Endothelial cell (in vitro differentiated cells): ENCODE data around the gene STAMBP. TPM values are rescaled to one million over a fixed set of nuclear protein-coding genes. Genes with fewer than 3 reads are reported as not detected.

Experiments used
- DNase-seq: peaks from one replicate; pipeline ENCODE4 v3.0.0; 2021; ENCODE audit warnings: low spot score
- H3K27ac Mint-ChIP-seq: one replicate; pipeline ENCODE4 v1.8.0; 2021; ENCODE audit warnings: mixed read lengths, inconsistent platforms; ENCODE audit not compliant: unreplicated experiment
- H3K27me3 Mint-ChIP-seq: one replicate; pipeline ENCODE4 v1.8.0; 2021; ENCODE audit warnings: mild to moderate bottlenecking, moderate library complexity, mixed read lengths, inconsistent platforms; ENCODE audit not compliant: unreplicated experiment
- H3K36me3 Mint-ChIP-seq: one replicate; pipeline ENCODE4 v1.8.0; 2021; ENCODE audit warnings: mild to moderate bottlenecking, low read depth, mixed read lengths, inconsistent platforms; ENCODE audit not compliant: unreplicated experiment
- H3K4me1 Mint-ChIP-seq: one replicate; pipeline ENCODE4 v1.8.0; 2021; ENCODE audit warnings: mild to moderate bottlenecking, mixed read lengths, inconsistent platforms; ENCODE audit not compliant: unreplicated experiment
- H3K4me3 Mint-ChIP-seq: one replicate; pipeline ENCODE4 v1.8.0; 2021; ENCODE audit warnings: mild to moderate bottlenecking, mixed read lengths, inconsistent platforms; ENCODE audit not compliant: unreplicated experiment
- H3K9me3 Mint-ChIP-seq: one replicate; pipeline ENCODE4 v1.8.0; 2021; ENCODE audit warnings: mixed read lengths, inconsistent platforms; ENCODE audit not compliant: unreplicated experiment
- CTCF ChIP-seq: fragments of 200-600 bp; sonication (generic); IDR thresholded peaks from one replicate; pipeline ENCODE4 v1.5.0; 2021; ENCODE audit warnings: antibody characterized with exemption; ENCODE audit not compliant: unreplicated experiment
- total RNA-seq: library from RNA; stranded (reverse); fragmentation: NEBNext Ultra II Directional; extraction: Animal tissue kit (Norgen Biotek cat#: 25700); gene quantifications from one replicate; pipeline ENCODE4 v1.2.1, GENCODE V29; 2021; ENCODE audit not compliant: unreplicated experiment

Gene STAMBP
- total RNA-seq, 1 donor from 2014 or later = 29.2 TPM

DNA sequence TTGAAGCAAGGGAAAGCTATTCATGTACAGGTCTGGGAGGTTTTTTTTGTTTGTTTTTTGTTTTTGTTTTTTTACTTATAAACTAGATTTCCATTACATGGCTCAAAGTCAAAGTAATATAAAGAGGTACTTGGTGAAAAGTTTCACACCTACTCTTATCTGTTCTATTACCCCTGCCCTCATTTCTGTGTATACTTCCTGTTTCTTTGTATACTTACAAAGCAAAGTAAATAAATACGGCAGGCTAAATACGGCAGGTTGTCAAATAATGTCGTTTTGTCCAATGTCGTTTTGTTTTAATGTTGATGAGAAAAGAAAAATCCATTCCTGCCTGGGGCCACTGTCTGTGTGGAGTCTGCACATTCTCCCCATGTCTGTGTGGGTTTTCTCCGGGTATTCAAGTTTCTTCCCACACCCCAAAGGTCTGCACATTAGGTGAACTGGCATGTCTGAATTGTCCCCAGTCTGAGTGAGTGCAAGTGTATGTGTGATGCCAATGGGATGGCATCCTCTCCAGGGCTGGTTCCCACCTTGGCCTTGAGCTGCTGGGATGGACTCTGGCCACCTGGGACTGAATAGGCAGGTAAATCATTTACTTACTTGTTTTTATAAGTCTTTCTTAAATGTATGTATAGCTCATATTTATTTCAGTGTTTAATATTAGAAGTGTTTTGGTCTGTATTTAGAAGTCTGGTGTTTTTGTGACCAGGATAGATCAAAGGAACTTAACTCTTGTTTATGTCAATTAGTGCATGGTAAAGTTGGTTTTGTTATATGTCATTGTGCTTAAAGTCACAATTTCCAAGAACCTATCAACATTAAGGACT is 13.4 kb downstream of the STAMBP start:
- H3K9me3 Mint-ChIP-seq = no peaks in the 10 kb centered on the region
- peaks cover 3% of the 10 kb centered on the region for H3K36me3 Mint-ChIP-seq
- no peak for DNase-seq
- no peaks in the 10 kb centered on the region for H3K27me3 Mint-ChIP-seq
- no peak overlapping the region for H3K27ac Mint-ChIP-seq
- H3K4me3 Mint-ChIP-seq = no peak overlapping the region
- no peak for TF ChIP-seq CTCF
- H3K4me1 Mint-ChIP-seq = peaks cover 5% of the 10 kb centered on the region

DNA sequence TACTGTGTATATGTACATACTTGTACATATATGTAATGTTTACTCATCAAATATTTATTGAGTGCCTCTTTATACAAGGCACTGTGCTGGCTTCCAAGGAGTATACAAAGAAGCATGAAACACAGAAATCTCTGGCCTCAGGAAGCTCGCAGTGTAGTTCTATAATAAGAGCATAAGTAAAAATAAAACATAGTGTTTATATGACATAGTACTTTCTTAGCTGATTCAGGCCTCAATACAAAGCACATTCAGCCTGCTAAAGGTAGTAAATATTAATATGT is 13.9 kb downstream of the STAMBP start:
- Mint-ChIP-seq H3K36me3 (peaks cover 6% of the 10 kb centered on the region), H3K4me1 (peaks cover 3% of the 10 kb centered on the region), H3K9me3 (no peaks in the 10 kb centered on the region), H3K27ac (no peak overlapping the region), H3K4me3 (no peak overlapping the region), H3K27me3 (no peaks in the 10 kb centered on the region)
- no peak for TF ChIP-seq CTCF
- no peak for DNase-seq

DNA sequence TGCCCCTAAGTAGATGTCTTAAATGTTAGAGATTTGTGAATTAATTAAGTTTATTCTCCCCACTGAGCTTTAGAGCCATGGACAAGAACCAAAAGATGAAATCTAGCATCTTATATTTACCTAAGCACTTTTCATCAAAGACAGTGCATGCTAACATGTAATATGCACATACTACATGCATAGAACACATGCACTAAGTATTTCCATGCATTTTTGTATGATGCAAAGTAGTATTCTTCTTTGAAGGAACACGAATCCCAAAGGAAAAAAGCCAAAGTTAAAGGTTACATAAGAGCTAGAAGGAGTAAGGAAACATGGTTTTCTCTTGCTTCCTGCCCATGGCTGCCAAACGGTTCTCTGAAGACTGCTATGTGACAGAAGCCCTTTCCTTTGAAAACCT is 15.3 kb downstream of the STAMBP start:
- H3K9me3 Mint-ChIP-seq = no peaks in the 10 kb centered on the region
- H3K36me3 Mint-ChIP-seq = peaks cover 6% of the 10 kb centered on the region
- no peaks in the 10 kb centered on the region for H3K27me3 Mint-ChIP-seq
- peaks cover 3% of the 10 kb centered on the region for H3K4me1 Mint-ChIP-seq
- TF ChIP-seq CTCF = no peak
- no peak for DNase-seq
- no peak overlapping the region for H3K27ac Mint-ChIP-seq
- no peak overlapping the region for H3K4me3 Mint-ChIP-seq

DNA sequence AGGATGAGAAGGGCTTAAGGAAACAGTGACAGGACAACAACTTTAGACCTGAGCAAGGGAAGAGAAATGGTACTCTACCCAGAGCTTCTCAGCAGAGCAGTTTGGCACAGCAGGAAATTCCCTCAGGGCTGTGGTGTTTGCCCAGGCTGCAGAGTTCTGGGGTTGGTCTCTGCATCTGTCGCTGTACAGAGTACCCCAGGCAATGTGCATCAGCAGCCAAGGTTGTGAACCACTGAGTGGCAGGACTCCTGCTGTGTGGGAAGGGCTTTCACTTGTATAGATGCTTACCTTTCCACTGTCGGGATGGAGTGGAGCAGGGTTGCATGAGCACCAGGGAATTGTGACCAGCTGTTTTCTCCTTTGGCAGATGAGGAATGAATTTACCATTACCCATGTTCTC is 21.2 kb downstream of the STAMBP start:
- no peak for DNase-seq

More for the DNA sequence above, 21.2 kb downstream of the STAMBP start:
- Mint-ChIP-seq H3K27ac (no peak overlapping the region), H3K27me3 (no peaks in the 10 kb centered on the region), H3K4me3 (no peak overlapping the region), H3K36me3 (peaks cover 18% of the 10 kb centered on the region), H3K4me1 (no peaks in the 10 kb centered on the region), H3K9me3 (no peaks in the 10 kb centered on the region)
- no peak for TF ChIP-seq CTCF
